K562 (cell line): ENCODE results near the gene DNAAF3. TPM values are rescaled to one million over a fixed set of nuclear protein-coding genes. Genes with fewer than 3 reads are reported as not detected.
A peak's percentile ranks its signal among the peaks of the same experiment; 100 is the strongest.

Experiments used
- ADNP ChIP-seq: fragments of 200-800 bp; sonication (Bioruptor generic); IDR thresholded peaks from 2 replicates; pipeline ENCODE4 v1.6.1; 2016; ENCODE audit warnings: missing genetic modification characterization, missing compliant biosample characterization
- CREB1 ChIP-seq, 2 experiments: sonication (generic) in 1 of 2; formaldehyde crosslinking in 1 of 2; IDR thresholded peaks; 2 replicates each; pipeline versions ENCODE4 v1.6.1 to v1.8.0; 2012 to 2022; ENCODE audit warnings: inconsistent platforms in 1 of 2, mild to moderate bottlenecking in 1 of 2, missing genetic modification reagents in 1 of 2, moderate library complexity in 1 of 2
- GABPA ChIP-seq: fragments of 200-800 bp; sonication (Bioruptor generic); conservative IDR thresholded peaks from 2 replicates; pipeline ENCODE4 v1.6.1; 2016; ENCODE audit warnings: low read depth, missing genetic modification characterization, missing compliant biosample characterization
- ILK ChIP-seq: fragments of 450-650 bp; IDR thresholded peaks from 2 replicates; pipeline ENCODE4 v1.6.1; 2016; ENCODE audit warnings: missing genetic modification characterization, low read depth, mild to moderate bottlenecking, missing compliant biosample characterization, moderate library complexity, borderline replicate concordance
- MYC ChIP-seq, 2 experiments: fragments of 250-450 bp in 1 of 2; sonication (Bioruptor Pico) in 1 of 2; IDR thresholded peaks; 2 replicates each; pipeline versions ENCODE4 v1.5.1 to v1.6.1; 2012 to 2021; ENCODE audit warnings: low read depth in 2 of 2, borderline replicate concordance in 1 of 2, improper control_type of control experiment in 1 of 2, low read length in 1 of 2, mild to moderate bottlenecking in 1 of 2, moderate library complexity in 1 of 2
- NCOR1 ChIP-seq: fragments of 450-650 bp; IDR thresholded peaks from 2 replicates; pipeline ENCODE4 v1.6.1; 2016; ENCODE audit warnings: mild to moderate bottlenecking, moderate library complexity
- NFXL1 ChIP-seq: fragments of 450-650 bp; formaldehyde crosslinking; IDR thresholded peaks from 2 replicates; pipeline ENCODE4 v1.4.0; 2021; ENCODE audit warnings: mild to moderate bottlenecking
- SFPQ ChIP-seq: fragments of 200-400 bp; formaldehyde crosslinking; IDR thresholded peaks from 2 replicates; pipeline ENCODE4 v1.6.1; 2017; ENCODE audit warnings: mild to moderate bottlenecking, low read depth, low read length, moderate library complexity
- STAG1 ChIP-seq: sonication (generic); formaldehyde crosslinking; IDR thresholded peaks from 2 replicates; pipeline ENCODE4 v1.5.0; 2020; ENCODE audit warnings: missing genetic modification reagents, borderline replicate concordance
- TOE1 ChIP-seq, 2 experiments: fragments of 450-650 bp in 1 of 2; sonication (generic) in 1 of 2; formaldehyde crosslinking in 1 of 2; IDR thresholded peaks; 2 replicates each; pipeline versions ENCODE4 v1.7.1 to v1.8.0; 2016 to 2022; ENCODE audit warnings: borderline replicate concordance in 2 of 2, mild to moderate bottlenecking in 2 of 2, antibody characterized with exemption in 1 of 2, inconsistent platforms in 1 of 2, low read depth in 1 of 2, missing genetic modification reagents in 1 of 2, moderate library complexity in 1 of 2
- ZC3H4 ChIP-seq: sonication (generic); formaldehyde crosslinking; IDR thresholded peaks from 2 replicates; pipeline ENCODE4 v1.9.0; 2021; ENCODE audit warnings: missing genetic modification reagents, borderline replicate concordance
- ZNF140 ChIP-seq: fragments of 250-450 bp; sonication (Bioruptor Pico); IDR thresholded peaks from 2 replicates; pipeline ENCODE4 v1.8.0; 2021; ENCODE audit warnings: moderate library complexity, mild to moderate bottlenecking, inconsistent platforms
- ZNF395 ChIP-seq: fragments of 200-800 bp; sonication (Bioruptor generic); IDR thresholded peaks from 2 replicates; pipeline ENCODE4 v1.6.1; 2017; ENCODE audit warnings: missing genetic modification characterization, missing compliant biosample characterization
- polyA plus RNA-seq, 8 experiments: library from polyadenylated mRNA; depleted of rRNA in 4 of 8; stranded (reverse) in 5 of 8; unstranded in 3 of 8; fragments of >200 nt; fragmentation: Nextera tagmentation in 2 of 8; fragmentation: Illumina TruSeq in 1 of 8; extraction: Ambion mirVana in 2 of 8; extraction: Trizol in 1 of 8; gene quantifications; 2 replicates each; pipeline versions ENCODE4 v1.2.1 to v1.2.3, GENCODE V29; 2011 to 2014; ENCODE audit warnings: inconsistent platforms in 1 of 8, missing spikeins in 1 of 8
- total RNA-seq, 7 experiments: library from RNA; depleted of rRNA in 6 of 7; stranded (reverse); fragments of >200 nt in 6 of 7; fragmentation: Illumina TruSeq in 2 of 7; extraction: Trizol in 2 of 7; gene quantifications; 2 replicates each; pipeline versions ENCODE4 v1.2.1 to v1.2.3, GENCODE V29; 2011 to 2021; ENCODE audit warnings: low replicate concordance in 1 of 7
- TF ChIP-seq, protein P1 (sequence below): fragments of 450-650 bp; IDR thresholded peaks from one replicate; pipeline ENCODE4 v1.6.1; 2018; ENCODE audit warnings: mild to moderate bottlenecking, moderate library complexity; ENCODE audit not compliant: partially characterized antibody
- TF ChIP-seq, protein P2 (sequence below): sonication (generic); formaldehyde crosslinking; IDR thresholded peaks from 2 replicates; pipeline ENCODE4 v1.8.1; 2023; ENCODE audit warnings: mild to moderate bottlenecking, missing genetic modification reagents

The DNAAF3 gene
- total and polyA plus RNA-seq, 9 of the 15 experiments (the other 6 are each of a cell fraction or from before 2014, with no cell fraction given), result 21.6 to 61.5 (median 43.0) TPM

GRCh38 chr19:55158848-55159749, 7.3 kb downstream of the DNAAF3 start (continued):
- TF ChIP-seq CREB1 (IDR thresholded peaks at IDR 0.05) (peak; percentile 52; the same call in 1 of the 2 replicates), CREB1 (CRISPR knock-in tag; IDR thresholded peaks at IDR 0.05) (no peak), NFXL1 (CRISPR knock-in tag) (no peak), MYC (IDR thresholded peaks at IDR 0.05; ENCODE audit: low read depth, low read length) (peak; percentile 38), MYC (CRISPR knock-in tag; IDR thresholded peaks at IDR 0.05; ENCODE audit: borderline replicate concordance, low read depth) (no peak; the same call in 1 of the 2 replicates), ILK (tag) (no peak), NCOR1 (peak; percentile 86), ZNF395 (CRISPR knock-in tag) (no peak), STAG1 (0 out of 2 replicates have a peak, but pooled peaks have one; percentile 27), ZNF140 (CRISPR knock-in tag) (no peak), TOE1 (IDR thresholded peaks at IDR 0.05; ENCODE audit: borderline replicate concordance) (no peak), TOE1 (CRISPR knock-in tag; IDR thresholded peaks at IDR 0.05; ENCODE audit: borderline replicate concordance, low read depth) (no peak), SFPQ (no peak), GABPA (peak; percentile 17; the same call in 1 of the 2 replicates), ZC3H4 (CRISPR knock-in tag) (peak; percentile 96), ADNP (tag) (no peak)
- TF ChIP-seq, protein P1, sequence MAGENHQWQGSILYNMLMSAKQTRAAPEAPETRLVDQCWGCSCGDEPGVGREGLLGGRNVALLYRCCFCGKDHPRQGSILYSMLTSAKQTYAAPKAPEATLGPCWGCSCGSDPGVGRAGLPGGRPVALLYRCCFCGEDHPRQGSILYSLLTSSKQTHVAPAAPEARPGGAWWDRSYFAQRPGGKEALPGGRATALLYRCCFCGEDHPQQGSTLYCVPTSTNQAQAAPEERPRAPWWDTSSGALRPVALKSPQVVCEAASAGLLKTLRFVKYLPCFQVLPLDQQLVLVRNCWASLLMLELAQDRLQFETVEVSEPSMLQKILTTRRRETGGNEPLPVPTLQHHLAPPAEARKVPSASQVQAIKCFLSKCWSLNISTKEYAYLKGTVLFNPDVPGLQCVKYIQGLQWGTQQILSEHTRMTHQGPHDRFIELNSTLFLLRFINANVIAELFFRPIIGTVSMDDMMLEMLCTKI, result no peak
- TF ChIP-seq, protein P2, sequence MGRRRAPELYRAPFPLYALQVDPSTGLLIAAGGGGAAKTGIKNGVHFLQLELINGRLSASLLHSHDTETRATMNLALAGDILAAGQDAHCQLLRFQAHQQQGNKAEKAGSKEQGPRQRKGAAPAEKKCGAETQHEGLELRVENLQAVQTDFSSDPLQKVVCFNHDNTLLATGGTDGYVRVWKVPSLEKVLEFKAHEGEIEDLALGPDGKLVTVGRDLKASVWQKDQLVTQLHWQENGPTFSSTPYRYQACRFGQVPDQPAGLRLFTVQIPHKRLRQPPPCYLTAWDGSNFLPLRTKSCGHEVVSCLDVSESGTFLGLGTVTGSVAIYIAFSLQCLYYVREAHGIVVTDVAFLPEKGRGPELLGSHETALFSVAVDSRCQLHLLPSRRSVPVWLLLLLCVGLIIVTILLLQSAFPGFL (CRISPR knock-in tag), result no peak
